Vagina (tissue), 2 donors: ENCODE data around the gene ABCC3. TPM values are rescaled to one million over a fixed set of nuclear protein-coding genes. Genes with fewer than 3 reads are reported as not detected.

ENCODE experiments used
- DNase-seq, 2 donors: peaks; one replicate each; pipeline ENCODE4 v3.0.0-alpha.2; 2017; ENCODE audit errors: extremely low spot score in 2 of 2
- H3K27ac ChIP-seq: fragments of 200-600 bp; sonication (generic); one replicate; pipeline ENCODE4 v1.5.1; 2019
- H3K27me3 ChIP-seq: fragments of 200-600 bp; sonication (generic); one replicate; pipeline ENCODE4 v1.5.1; 2019
- H3K36me3 ChIP-seq, 2 donors: fragments of 200-600 bp; sonication (generic); one replicate each; pipeline ENCODE4 v1.5.1; 2017 to 2019
- H3K4me1 ChIP-seq: fragments of 200-600 bp; sonication (generic); one replicate; pipeline ENCODE4 v1.5.1; 2019
- H3K4me3 ChIP-seq, 2 donors: fragments of 200-600 bp; sonication (generic); 1 replicate in 1 of 2; 2 replicates in 1 of 2; pipeline ENCODE4 v1.5.1; 2016 to 2019
- H3K9me3 ChIP-seq: fragments of 200-600 bp; sonication (generic); one replicate; pipeline ENCODE4 v1.5.1; 2019
- POLR2A ChIP-seq, 2 donors: fragments of 450-650 bp; IDR thresholded peaks; one replicate each; pipeline ENCODE4 v1.6.1; 2017; ENCODE audit warnings: antibody characterized with exemption in 2 of 2, mild to moderate bottlenecking in 2 of 2, moderate library complexity in 2 of 2
- POLR2AphosphoS5 ChIP-seq, 2 donors: sonication (generic); formaldehyde crosslinking; IDR thresholded peaks; one replicate each; pipeline ENCODE4 v1.9.0; 2017; ENCODE audit warnings: antibody characterized with exemption in 2 of 2, mild to moderate bottlenecking in 2 of 2, low read depth in 1 of 2; ENCODE audit not compliant: insufficient read depth in 1 of 2
- intact Hi-C: fragments of 100-400 bp; cut with DNase I; formaldehyde crosslinking; loops from one replicate; pipeline ENCODE4 v1.15.1; 2023
- total RNA-seq: library from RNA; depleted of rRNA; stranded (reverse); fragments of >200 nt; gene quantifications from one replicate; pipeline ENCODE4 v1.2.3, GENCODE V29; 2016
- TF ChIP-seq, protein P1 (sequence below), 3 experiments: fragments of 450-650 bp in 2 of 3; fragments of 200-600 bp in 1 of 3; sonication (generic) in 1 of 3; IDR thresholded peaks; one replicate each; pipeline ENCODE4 v1.5.1; 2017 to 2019; ENCODE audit warnings: antibody characterized with exemption in 3 of 3, mild to moderate bottlenecking in 2 of 3, moderate library complexity in 2 of 3

Gene ABCC3
- total RNA-seq, 1 donor from 2014 or later = 47.6 TPM

DNA sequence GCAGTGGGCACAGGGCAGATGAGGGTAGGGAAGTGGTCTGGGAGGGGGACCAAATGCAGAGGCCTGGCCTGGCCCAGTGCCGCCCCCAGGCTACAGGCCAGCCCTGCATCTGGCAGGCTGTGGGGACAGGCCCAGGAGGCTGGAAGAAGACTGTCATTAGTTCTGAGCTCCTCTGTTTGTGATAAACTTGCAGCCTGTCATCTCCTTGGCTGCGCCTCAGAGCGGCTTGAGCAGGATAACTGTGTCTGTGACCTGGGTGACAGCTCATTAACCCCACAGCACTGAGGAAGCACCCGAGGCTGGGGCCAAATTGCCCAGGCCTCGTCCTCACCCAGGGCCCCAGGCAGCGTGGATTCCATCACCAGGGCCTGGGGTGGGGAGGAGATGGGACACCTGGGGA is 23.9 kb downstream of the ABCC3 start:
- no peak overlapping the region for H3K4me3 ChIP-seq
- H3K4me1 ChIP-seq = peaks cover 36% of the 10 kb centered on the region
- TF ChIP-seq POLR2A (IDR thresholded peaks at IDR 0.05) (no peak), POLR2AphosphoS5 (IDR thresholded peaks at IDR 0.05; ENCODE audit: insufficient read depth in 1 of 2, low read depth in 1 of 2) (no peak)
- TF ChIP-seq, protein P1, sequence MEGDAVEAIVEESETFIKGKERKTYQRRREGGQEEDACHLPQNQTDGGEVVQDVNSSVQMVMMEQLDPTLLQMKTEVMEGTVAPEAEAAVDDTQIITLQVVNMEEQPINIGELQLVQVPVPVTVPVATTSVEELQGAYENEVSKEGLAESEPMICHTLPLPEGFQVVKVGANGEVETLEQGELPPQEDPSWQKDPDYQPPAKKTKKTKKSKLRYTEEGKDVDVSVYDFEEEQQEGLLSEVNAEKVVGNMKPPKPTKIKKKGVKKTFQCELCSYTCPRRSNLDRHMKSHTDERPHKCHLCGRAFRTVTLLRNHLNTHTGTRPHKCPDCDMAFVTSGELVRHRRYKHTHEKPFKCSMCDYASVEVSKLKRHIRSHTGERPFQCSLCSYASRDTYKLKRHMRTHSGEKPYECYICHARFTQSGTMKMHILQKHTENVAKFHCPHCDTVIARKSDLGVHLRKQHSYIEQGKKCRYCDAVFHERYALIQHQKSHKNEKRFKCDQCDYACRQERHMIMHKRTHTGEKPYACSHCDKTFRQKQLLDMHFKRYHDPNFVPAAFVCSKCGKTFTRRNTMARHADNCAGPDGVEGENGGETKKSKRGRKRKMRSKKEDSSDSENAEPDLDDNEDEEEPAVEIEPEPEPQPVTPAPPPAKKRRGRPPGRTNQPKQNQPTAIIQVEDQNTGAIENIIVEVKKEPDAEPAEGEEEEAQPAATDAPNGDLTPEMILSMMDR (IDR thresholded peaks at IDR 0.05) = no peak
- H3K9me3 ChIP-seq = no peaks in the 10 kb centered on the region
- intact Hi-C loops = no loop called here
- H3K36me3 ChIP-seq = no peaks in the 10 kb centered on the region
- no peak overlapping the region for H3K27ac ChIP-seq
- DNase-seq = no peak
- no peaks in the 10 kb centered on the region for H3K27me3 ChIP-seq

DNA sequence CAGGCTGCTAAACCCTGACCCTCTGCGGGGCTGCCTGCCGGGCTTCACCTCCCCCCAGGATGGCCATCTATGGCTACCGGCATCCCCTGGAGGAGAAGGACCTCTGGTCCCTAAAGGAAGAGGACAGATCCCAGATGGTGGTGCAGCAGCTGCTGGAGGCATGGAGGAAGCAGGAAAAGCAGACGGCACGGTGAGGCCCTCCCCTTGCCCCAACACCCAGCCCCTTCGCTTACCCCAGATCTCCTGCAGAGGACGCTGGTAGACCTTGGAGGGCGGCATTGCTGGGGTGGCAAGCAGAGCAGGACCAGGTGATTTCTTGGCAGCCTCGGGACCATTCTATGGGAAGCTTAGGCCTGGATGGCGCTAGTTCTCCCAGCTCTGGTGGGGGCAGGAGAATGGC is 24.5 kb downstream of the ABCC3 start:
- intact Hi-C loops = no loop called here
- no peaks in the 10 kb centered on the region for H3K27me3 ChIP-seq

DNA sequence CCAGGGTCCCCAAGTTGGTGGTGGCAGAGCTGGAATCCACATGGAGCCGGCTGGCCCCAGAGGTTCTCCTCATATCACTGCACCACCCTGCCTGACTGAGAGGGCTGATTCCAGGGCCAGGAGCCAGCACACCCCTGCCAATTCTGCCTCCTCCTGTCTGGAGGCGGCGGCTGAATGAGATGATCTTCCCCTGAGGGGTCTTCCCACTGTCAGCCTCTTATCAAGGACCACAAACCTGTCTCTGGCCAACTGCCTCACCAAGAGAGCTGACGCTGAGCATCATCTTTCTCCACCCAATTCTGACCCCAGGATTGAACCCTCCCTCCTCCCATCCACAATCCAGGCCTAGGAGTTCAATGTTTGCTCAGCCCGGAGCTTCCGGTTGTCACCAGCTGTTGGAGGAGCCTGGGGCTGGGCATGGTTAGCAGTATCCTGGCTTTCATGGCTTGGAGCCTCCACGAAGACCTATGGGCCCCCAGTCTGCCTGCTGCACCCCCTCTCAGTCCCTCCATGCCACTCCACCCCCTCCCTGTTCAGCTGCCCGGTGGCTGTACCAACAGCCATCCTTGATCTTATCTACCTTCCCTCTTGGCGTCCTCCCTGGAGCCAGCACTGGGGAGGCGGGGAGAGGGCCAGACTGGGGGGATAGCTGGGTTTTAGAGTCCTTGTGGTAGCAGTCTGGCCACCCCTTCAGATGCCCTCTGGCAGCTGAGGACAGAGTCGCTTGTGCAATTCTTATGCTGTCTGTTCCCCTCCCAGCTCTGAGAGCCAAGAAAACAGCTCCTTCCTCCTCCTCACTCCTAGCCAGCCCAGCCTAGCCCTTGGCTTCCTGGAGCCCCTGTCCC is 25.6 kb downstream of the ABCC3 start:
- no peak overlapping the region for H3K4me3 ChIP-seq
- no peaks in the 10 kb centered on the region for H3K9me3 ChIP-seq
- peak overlapping the region; percentile 62 for H3K27ac ChIP-seq
- H3K36me3 ChIP-seq = no peaks in the 10 kb centered on the region
- TF ChIP-seq POLR2A (IDR thresholded peaks at IDR 0.05) (no peak), POLR2AphosphoS5 (IDR thresholded peaks at IDR 0.05; ENCODE audit: insufficient read depth in 1 of 2, low read depth in 1 of 2) (no peak)
- TF ChIP-seq, protein P1 (IDR thresholded peaks at IDR 0.05) = no peak
- intact Hi-C loops = no loop called here
- H3K27me3 ChIP-seq = no peaks in the 10 kb centered on the region
- DNase-seq = no peak
- peaks cover 36% of the 10 kb centered on the region for H3K4me1 ChIP-seq

More for the DNA sequence above, 24.5 kb downstream of the ABCC3 start:
- Histone ChIP-seq H3K4me1 (peaks cover 36% of the 10 kb centered on the region), H3K36me3 (no peaks in the 10 kb centered on the region), H3K4me3 (no peak overlapping the region), H3K9me3 (no peaks in the 10 kb centered on the region), H3K27ac (peak overlapping the region; percentile 62)
- DNase-seq = no peak
- no peak for TF ChIP-seq POLR2AphosphoS5 (IDR thresholded peaks at IDR 0.05; ENCODE audit: insufficient read depth in 1 of 2, low read depth in 1 of 2)

DNA sequence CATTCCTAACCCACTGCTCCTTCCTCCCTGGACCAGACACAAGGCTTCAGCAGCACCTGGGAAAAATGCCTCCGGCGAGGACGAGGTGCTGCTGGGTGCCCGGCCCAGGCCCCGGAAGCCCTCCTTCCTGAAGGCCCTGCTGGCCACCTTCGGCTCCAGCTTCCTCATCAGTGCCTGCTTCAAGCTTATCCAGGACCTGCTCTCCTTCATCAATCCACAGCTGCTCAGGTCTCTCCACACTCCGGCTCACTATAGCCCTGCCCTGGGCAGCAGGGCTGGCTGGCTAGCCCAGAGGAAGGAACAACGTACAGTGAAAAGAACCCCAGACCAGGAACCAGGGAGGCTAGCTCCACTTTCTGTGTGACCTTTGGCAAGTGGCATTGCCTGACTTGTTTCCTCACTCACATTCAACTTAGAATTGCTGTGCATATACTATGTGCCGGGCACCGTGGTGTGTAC is 26.2 kb downstream of the ABCC3 start:
- no peak for TF ChIP-seq POLR2A (IDR thresholded peaks at IDR 0.05)
- H3K9me3 ChIP-seq = no peaks in the 10 kb centered on the region
- DNase-seq = no peak
- H3K4me3 ChIP-seq = no peak overlapping the region
- H3K4me1 ChIP-seq = peaks cover 36% of the 10 kb centered on the region
- H3K27me3 ChIP-seq = no peaks in the 10 kb centered on the region
- H3K36me3 ChIP-seq = no peaks in the 10 kb centered on the region
- peak overlapping the region; percentile 62 for H3K27ac ChIP-seq
- intact Hi-C loops = no loop called here

DNA sequence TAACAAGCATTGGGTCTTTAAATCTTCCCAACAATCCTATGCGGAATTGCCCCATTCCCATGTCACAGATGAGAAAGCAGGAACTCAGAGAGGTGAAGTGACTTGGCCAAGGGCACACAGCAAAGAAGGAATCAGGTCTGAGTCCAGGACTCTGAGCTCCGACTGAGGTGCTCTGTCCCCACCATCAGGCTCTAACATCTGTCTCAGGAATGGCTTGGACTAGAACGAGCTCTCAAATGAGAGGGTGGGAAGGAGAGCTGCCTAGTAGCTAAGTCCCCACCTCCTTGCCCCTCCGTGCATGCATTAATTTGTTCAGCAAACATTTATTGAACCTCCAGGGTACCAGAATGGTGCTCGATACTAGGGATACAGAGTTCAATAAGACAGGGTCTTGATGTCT is 26.7 kb downstream of the ABCC3 start:
- no peaks in the 10 kb centered on the region for H3K36me3 ChIP-seq
- intact Hi-C loops = no loop called here
- peak overlapping the region; percentile 62 for H3K27ac ChIP-seq
- TF ChIP-seq POLR2AphosphoS5 (IDR thresholded peaks at IDR 0.05; ENCODE audit: insufficient read depth in 1 of 2, low read depth in 1 of 2) (no peak), POLR2A (IDR thresholded peaks at IDR 0.05) (no peak)
- DNase-seq = no peak
- peaks cover 36% of the 10 kb centered on the region for H3K4me1 ChIP-seq
- no peaks in the 10 kb centered on the region for H3K9me3 ChIP-seq
- H3K4me3 ChIP-seq = no peak overlapping the region
- H3K27me3 ChIP-seq = no peaks in the 10 kb centered on the region

DNA sequence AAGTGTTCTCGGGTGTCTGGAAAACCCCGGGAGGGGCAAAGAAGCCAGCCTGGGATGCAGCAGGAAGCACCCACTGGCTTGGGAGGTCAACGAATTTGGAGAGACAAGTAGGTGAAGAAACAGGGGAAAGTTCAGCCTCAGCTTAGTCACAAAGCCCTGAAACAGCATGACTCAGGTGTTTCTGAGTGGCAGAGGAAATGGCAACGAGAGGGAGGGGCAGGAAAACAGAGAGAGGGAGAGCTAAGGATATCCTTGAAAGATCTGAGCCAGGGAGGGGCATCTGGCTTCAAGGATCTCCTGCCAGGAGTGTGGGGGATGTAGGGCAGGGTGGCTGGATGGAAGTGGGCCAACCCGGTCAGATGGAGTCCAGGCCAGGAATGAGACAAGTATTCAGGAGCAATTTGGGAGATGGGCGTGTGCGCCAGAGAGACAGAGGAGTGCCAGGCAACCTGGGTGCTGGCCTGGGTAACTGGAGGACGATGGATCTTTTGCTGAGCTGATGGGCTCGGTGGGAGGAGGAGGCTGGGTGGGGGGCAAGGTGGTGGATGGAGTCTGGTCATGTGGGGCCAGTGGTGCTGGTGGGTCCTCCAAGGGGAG is 27.2 kb downstream of the ABCC3 start:
- H3K9me3 ChIP-seq = no peaks in the 10 kb centered on the region
- no peaks in the 10 kb centered on the region for H3K27me3 ChIP-seq
- intact Hi-C loops = no loop called here
- no peak overlapping the region for H3K4me3 ChIP-seq
- peaks cover 36% of the 10 kb centered on the region for H3K4me1 ChIP-seq
- peak overlapping the region; percentile 62 for H3K27ac ChIP-seq
- DNase-seq = no peak
- TF ChIP-seq, protein P1 (IDR thresholded peaks at IDR 0.05) = no peak
- peak; percentile 48 to 95 for TF ChIP-seq POLR2AphosphoS5 (IDR thresholded peaks at IDR 0.05; ENCODE audit: insufficient read depth in 1 of 2, low read depth in 1 of 2)
- H3K36me3 ChIP-seq = no peaks in the 10 kb centered on the region
